ENCODE measurements around the gene STRADB. TPM values are rescaled to one million over a fixed set of nuclear protein-coding genes. Genes with fewer than 3 reads are reported as not detected.
"Not testable (repeated sequence)": the region's sequence is repeated elsewhere in the genome, so short reads cannot be mapped to it uniquely, and the experiment has no call there.

STRADB gene
- total RNA-seq, 1 donor from 2014 or later, result 18.1 TPM

DNA sequence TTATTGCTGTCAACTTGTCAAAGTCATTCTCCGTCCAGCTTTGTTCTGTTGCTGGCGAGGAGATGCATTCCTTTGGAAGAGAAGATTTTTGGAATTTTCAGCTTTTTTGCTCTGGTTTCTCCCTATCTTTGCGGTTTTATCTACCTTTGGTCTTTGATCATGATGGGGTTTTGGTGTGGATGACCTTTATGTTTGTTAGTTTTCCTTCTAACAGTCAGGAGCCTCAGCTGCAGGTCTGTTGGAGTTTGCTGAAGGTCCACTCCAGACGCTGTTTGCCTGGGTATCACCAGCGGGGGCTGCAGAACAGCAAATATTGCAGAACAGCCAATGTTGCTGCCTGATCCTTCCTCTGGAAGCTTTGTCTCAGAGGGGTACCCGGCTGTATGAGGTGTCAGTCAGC is 21.7 kb upstream of the STRADB start:
- intact Hi-C loops (cut with micrococcal nuclease), result loop anchor here (5.0 kb wide), 1 partner anchor 173 kb away; no protein-coding TSS in a partner anchor

DNA sequence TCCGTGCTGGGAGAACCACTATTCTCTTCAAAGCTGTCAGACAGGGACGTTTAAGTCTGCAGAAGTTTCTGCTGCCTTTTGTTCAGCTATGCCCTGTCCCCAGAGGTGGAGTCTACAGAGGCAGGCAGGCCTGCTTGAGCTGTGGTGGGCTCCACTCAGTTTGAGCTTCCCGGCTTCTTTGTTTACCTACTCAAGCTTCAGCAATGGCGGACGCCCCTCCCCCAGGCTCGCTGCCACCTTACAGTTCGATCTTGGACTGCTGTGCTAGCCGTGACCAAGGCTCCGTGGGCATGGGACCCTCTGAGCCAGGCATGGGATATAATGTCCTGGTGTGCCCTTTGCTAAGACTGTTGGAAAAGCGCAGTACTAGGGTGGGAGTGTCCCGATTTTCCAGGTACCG is 21.2 kb upstream of the STRADB start:
- intact Hi-C loops (cut with micrococcal nuclease), result loop anchor here (5.0 kb wide), 1 partner anchor 173 kb away; no protein-coding TSS in a partner anchor

GRCh38 chr2:201430839-201431238 is 20.7 kb upstream of the STRADB start:
- intact Hi-C loops (cut with micrococcal nuclease), result loop anchor here (5.0 kb wide), 1 partner anchor 174 kb away; no protein-coding TSS in a partner anchor

GRCh38 chr2:201432038-201432620 is 19.4 kb upstream of the STRADB start:
- intact Hi-C loops (cut with micrococcal nuclease), result loop anchor here (1.0 to 5.0 kb wide), 4 partner anchors 15 to 175 kb away; partner anchors contain the start of genes STRADB and TRAK2

GRCh38 chr2:201432621-201433393 is 18.7 kb upstream of the STRADB start:
- intact Hi-C loops (cut with micrococcal nuclease), result loop anchor here (1.0 to 5.0 kb wide), 4 partner anchors 14 to 176 kb away; partner anchors contain the start of genes STRADB and TRAK2

- intact Hi-C loops (cut with micrococcal nuclease), result loop anchor here (2.0 to 5.0 kb wide), 3 partner anchors 13 to 176 kb away; no protein-coding TSS in a partner anchor
These were observed 18.0 kb upstream of the STRADB start for GRCh38 chr2:201433394-201433995.

- intact Hi-C loops (cut with micrococcal nuclease), result no loop called here
These were observed 15.4 kb upstream of the STRADB start for GRCh38 chr2:201436141-201436540.

DNA sequence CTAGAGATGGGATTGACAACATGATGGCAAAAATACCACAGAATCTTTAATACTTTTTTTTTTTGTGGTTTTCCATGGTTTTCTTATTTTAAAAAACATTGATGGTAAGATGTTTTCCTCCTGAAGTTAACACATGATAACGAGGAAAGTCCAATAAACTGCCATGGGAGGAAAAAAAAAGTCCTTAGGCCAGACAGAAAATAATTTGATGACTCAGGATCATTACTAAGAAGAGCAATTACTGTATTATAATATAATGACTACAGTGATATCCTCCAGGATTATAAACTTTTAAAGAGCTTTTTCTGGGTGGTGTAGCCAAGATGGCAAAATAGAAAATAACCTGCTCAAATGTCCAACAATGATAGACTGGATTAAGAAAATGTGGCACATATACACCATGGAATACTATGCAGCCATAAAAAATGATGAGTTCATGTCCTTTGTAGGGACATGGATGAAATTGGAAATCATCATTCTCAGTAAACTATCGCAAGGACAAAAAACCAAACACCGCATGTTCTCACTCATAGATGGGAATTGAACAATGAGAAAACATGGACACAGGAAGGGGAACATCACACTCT is 12.1 kb upstream of the STRADB start:
- intact Hi-C loops (cut with micrococcal nuclease), result not testable (repeated sequence)

- intact Hi-C loops (cut with micrococcal nuclease), result no loop called here
These were observed 11.4 kb upstream of the STRADB start for GRCh38 chr2:201440182-201440581.

DNA sequence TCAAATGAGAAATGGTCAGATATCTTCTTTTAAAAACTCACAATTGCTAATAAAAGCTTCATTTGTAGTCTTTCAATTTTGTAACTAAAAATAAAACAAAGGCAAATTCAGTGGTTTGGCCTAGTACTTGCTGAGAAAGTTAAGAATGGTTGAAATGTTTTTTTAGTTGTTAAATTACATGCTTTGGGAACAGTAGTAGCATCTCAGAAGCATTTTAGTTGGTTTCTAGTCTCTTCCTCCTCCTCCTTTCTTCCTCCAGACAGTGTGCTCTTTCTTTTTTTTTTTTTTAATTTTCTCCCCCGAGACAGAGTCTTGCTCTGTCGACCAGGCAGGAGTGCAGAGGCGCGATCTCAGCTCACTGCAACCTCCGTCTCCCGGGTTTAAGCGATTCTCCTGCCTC is 10.1 kb upstream of the STRADB start:
- intact Hi-C loops (cut with micrococcal nuclease), result no loop called here

- intact Hi-C loops (cut with micrococcal nuclease), result no loop called here
These were observed 6.6 kb upstream of the STRADB start for GRCh38 chr2:201444746-201445465.

GRCh38 chr2:201447086-201447485 is 4.5 kb upstream of the STRADB start:
- intact Hi-C loops (cut with micrococcal nuclease), result loop anchor here (1.0 to 2.0 kb wide), 2 partner anchors 14 to 214 kb away; no protein-coding TSS in a partner anchor

DNA sequence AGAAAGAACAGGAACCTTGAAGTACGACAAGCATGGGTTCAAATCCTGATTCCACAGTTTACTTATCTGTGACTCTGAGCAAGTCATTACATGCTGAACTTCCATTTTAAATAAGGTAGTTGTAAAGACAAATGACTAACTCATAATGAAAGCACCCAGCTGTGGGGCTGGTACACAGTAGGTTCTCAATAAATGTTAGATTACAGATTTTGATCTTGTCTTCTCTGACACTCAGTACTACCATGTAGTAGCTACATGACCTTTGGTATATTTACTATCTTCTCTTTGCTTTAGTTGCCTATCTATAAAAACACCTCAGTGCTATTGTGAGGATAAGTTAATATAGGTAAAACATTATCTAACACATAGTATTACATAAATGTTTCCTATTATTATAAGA is 3.5 kb upstream of the STRADB start:
- intact Hi-C loops (cut with micrococcal nuclease), result loop anchor here (1.0 kb wide), 1 partner anchor 212 kb away; no protein-coding TSS in a partner anchor

GRCh38 chr2:201448701-201449100 is 2.8 kb upstream of the STRADB start:
- intact Hi-C loops (cut with micrococcal nuclease), result loop anchor here (1.0 kb wide), 1 partner anchor 212 kb away; no protein-coding TSS in a partner anchor

DNA sequence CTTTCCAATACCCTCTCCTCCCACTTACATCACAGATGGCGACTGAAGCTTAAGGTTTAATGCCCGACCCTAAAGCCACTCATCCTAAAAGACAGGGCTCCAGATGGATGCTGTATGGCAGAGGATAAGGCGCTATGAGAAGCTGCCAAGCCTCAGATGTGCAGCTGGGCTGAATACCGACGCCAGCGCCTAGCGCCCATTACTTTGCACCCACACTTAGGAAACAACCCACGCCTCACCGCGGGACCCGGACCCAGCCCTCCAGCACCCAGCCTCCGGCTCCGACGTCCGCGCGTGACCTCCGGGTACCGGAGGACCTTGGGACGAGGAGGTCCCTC is 617 bp upstream of the STRADB start:
- intact Hi-C loops (cut with micrococcal nuclease), result loop anchor here (1.0 to 2.0 kb wide), 13 partner anchors 19 to 925 kb away; partner anchors contain the start of genes CASP10, FZD7, NIF3L1 and NOP58

GRCh38 chr2:201452058-201452921 is 750 bp downstream of the STRADB start:
- intact Hi-C loops (cut with micrococcal nuclease), result no loop called here

DNA sequence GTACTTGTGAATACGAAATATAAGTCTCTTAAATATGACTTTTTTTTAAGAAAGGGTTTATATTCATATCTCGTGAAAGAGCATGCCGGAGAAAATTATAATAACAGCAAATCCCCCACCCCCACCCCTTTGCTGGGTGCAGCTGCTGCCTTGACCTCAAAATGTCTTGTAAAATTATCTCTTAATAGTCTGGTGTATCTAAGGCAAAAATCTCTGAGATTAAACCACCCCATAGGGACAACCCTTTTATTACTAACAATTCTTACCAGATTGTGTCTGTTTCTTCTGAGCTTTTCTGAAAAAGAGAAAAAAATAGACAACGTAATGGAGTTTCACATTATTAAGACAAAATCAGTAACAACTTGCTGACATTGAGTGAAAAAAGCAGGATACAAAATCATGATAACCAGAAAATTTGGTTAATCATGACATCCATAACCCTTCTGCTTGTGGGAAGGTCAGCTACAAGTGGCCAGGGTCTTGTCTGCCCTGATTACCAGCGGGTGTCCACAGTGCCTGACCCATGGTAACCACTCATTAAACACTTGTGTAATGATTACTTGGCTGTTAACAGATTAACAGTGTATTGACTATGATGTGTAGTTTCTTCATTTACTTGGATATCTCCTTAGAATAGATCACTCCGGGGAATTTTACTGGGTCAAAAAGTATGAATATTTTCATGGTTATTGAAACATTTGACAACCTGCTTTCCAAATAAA is 1.5 kb downstream of the STRADB start:
- intact Hi-C loops (cut with micrococcal nuclease), result no loop called here

DNA sequence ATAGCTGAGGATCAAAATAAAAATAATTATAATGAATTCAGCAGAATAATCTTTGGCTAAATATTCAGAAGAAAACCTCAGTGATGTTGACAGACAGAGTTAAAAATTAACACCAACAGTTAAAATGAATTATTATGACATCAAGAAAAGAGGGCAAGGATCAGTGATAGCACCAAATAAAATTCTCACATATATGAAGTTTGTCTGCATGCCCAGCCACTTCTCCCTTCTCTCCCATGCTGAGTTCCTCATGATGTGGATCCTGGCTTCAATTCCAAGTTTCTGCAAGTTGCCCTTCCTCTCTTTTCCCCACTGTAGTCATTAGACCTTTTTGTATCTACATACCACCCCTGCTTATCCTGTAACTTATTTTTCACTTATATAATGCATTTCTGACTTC is 6.8 kb downstream of the STRADB start:
- intact Hi-C loops (cut with micrococcal nuclease), result no loop called here

DNA sequence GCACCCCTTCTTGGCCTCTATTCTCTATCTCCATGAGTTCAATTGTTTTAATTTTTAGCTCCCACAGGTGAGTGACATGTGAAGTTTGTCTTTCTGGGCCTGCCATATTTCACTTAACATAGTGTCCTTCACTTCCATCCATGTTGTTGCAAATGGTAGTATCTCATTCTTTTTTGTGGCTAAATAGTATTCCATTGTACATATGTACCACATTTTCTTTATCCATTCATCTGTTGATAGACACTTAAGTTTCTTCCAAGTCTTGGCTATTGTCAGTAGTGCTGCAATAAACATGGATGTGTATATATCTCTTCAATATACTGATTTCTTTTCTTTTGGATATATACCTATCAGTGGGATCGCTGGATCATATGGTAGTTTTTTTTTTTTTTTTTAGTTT is 9.0 kb downstream of the STRADB start:
- intact Hi-C loops (cut with micrococcal nuclease), result no loop called here
